ENCODE measurements around the gene OTOP3. TPM values are rescaled to one million over a fixed set of nuclear protein-coding genes. Genes with fewer than 3 reads are reported as not detected.

Gene OTOP3
- total RNA-seq, 1 donor from 2014 or later, result not detected

DNA sequence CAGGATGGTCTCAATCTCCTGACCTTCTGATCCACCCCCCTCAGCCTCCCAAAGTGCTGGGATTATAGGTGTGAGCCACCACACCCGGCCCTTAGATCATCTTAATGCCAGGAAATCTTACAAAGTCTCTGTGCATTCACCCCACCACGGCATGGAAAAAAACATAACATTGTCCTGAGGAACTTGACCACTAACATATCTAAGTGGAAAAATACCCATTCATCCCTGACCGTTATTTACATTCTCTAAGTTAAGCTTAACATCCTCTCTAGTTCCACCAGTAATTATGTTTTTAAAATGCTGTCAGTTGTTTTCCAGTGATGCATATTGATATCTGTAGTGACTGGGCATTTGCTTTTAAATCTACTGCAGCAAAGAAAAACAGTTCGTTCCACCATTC is 40.2 kb downstream of the OTOP3 start:
- no peaks in the 10 kb centered on the region for H3K36me3 ChIP-seq

DNA sequence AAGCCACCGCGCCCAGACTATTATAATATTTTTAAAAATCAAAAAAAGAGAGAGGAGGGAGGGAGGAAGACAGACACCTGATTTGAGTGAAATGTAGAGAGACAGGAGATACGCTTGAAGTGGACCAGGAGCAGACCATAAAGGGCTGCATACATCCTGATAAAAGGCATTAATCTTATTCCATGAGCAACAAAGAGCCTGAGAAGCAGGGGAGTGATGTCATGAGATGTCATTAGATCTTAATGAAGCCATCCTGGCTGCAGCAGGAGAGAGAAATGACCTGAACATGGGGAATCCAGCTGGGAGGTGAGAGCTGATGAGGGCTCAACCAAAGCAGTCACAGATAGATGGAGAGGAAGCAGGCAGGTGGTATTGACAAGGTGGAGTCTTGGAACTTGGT is 42.1 kb downstream of the OTOP3 start:
- H3K27me3 ChIP-seq, result no peaks in the 10 kb centered on the region
- no peak overlapping the region for H3K4me3 ChIP-seq
- intact Hi-C loops (cut with DNase I), result no loop called here
- no peak overlapping the region for H3K27ac ChIP-seq
- H3K9me3 ChIP-seq, result no peaks in the 10 kb centered on the region
- no peaks in the 10 kb centered on the region for H3K36me3 ChIP-seq
- DNase-seq (ENCODE audit: low spot score in 2 of 2), result no peak
- peaks cover 6 to 14% of the 10 kb centered on the region in 2 donors for H3K4me1 ChIP-seq
- TF ChIP-seq, protein P1, sequence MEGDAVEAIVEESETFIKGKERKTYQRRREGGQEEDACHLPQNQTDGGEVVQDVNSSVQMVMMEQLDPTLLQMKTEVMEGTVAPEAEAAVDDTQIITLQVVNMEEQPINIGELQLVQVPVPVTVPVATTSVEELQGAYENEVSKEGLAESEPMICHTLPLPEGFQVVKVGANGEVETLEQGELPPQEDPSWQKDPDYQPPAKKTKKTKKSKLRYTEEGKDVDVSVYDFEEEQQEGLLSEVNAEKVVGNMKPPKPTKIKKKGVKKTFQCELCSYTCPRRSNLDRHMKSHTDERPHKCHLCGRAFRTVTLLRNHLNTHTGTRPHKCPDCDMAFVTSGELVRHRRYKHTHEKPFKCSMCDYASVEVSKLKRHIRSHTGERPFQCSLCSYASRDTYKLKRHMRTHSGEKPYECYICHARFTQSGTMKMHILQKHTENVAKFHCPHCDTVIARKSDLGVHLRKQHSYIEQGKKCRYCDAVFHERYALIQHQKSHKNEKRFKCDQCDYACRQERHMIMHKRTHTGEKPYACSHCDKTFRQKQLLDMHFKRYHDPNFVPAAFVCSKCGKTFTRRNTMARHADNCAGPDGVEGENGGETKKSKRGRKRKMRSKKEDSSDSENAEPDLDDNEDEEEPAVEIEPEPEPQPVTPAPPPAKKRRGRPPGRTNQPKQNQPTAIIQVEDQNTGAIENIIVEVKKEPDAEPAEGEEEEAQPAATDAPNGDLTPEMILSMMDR (IDR thresholded peaks at IDR 0.05), result no peak

More for the DNA sequence above, 40.2 kb downstream of the OTOP3 start:
- intact Hi-C loops (cut with DNase I), result no loop called here
- TF ChIP-seq, protein P1 (IDR thresholded peaks at IDR 0.05), result no peak
- no peaks in the 10 kb centered on the region for H3K9me3 ChIP-seq
- H3K27ac ChIP-seq, result no peak overlapping the region
- H3K4me3 ChIP-seq, result no peak overlapping the region
- no peaks in the 10 kb centered on the region for H3K27me3 ChIP-seq
- DNase-seq (ENCODE audit: low spot score in 2 of 2), result no peak
- peaks cover 4 to 10% of the 10 kb centered on the region in 2 donors for H3K4me1 ChIP-seq

DNA sequence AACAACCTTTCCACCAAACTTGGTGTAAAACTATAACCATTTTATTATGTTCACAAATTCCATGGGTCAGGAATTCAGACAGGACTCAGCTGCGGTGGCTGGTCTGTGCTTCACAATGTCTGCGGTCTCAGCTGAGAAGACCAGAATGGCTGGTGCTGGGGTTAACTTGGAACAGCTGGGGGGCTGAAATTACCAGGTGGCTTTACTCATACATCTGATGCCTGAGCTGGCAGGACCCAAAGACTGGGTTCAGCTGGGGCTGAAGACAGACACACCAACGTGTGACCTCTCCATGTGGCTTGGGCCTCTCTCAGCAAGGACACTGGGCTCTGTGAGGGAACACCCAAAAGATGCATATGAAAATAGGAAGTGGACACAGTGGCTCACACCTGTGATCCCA is 42.5 kb downstream of the OTOP3 start:
- H3K27ac ChIP-seq, result no peak overlapping the region
- no peaks in the 10 kb centered on the region for H3K27me3 ChIP-seq
- TF ChIP-seq, protein P1 (IDR thresholded peaks at IDR 0.05), result no peak
- no peaks in the 10 kb centered on the region for H3K9me3 ChIP-seq
- intact Hi-C loops (cut with DNase I), result no loop called here
- peaks cover 6 to 14% of the 10 kb centered on the region in 2 donors for H3K4me1 ChIP-seq
- H3K36me3 ChIP-seq, result no peaks in the 10 kb centered on the region
- H3K4me3 ChIP-seq, result no peak overlapping the region
- no peak for DNase-seq (ENCODE audit: low spot score in 2 of 2)

DNA sequence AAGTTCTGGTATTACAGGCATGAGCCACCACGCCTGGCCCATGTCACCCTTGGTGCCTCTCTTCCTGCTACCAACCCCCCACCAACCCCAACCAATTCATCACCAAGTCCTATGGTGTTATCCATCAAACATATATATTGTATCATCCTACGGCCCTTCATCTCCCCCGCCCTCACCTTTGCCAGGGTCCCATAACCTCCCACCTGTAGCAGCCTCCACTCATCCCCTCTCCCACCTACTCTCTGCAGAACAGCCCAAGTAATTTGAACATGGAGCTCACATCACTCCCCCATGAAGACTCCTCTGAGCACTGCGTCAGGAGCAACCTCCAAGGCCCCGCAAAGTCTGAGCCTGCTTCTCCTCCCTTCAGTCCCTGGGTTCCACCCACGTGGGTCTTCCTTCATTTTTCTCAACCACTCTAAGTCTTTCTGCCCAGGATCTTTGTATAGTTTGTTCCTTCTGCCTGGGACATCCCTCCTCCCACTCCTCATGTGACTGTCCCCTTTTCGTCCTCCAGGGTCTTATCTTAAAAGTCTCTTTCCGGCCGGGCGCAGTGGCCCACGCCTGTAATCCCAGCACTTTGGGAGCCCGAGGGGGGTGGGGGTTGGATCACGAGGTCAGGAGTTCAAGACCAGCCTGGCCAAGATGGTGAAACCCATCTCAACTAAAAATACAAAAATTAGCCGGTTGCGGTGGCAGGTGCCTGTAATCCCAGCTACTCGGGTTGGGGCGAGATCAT is 43.9 kb downstream of the OTOP3 start:
- Histone ChIP-seq H3K9me3 (no peaks in the 10 kb centered on the region), H3K4me1 (peaks cover 6 to 14% of the 10 kb centered on the region in 2 donors), H3K27me3 (no peaks in the 10 kb centered on the region), H3K4me3 (no peak overlapping the region), H3K36me3 (no peaks in the 10 kb centered on the region), H3K27ac (no peak overlapping the region)
- intact Hi-C loops (cut with DNase I), result loop anchor here (10.0 kb wide), 1 partner anchor 535 kb away; no protein-coding TSS in a partner anchor
- DNase-seq (ENCODE audit: low spot score in 2 of 2), result no peak
- TF ChIP-seq, protein P1 (IDR thresholded peaks at IDR 0.05), result no peak

DNA sequence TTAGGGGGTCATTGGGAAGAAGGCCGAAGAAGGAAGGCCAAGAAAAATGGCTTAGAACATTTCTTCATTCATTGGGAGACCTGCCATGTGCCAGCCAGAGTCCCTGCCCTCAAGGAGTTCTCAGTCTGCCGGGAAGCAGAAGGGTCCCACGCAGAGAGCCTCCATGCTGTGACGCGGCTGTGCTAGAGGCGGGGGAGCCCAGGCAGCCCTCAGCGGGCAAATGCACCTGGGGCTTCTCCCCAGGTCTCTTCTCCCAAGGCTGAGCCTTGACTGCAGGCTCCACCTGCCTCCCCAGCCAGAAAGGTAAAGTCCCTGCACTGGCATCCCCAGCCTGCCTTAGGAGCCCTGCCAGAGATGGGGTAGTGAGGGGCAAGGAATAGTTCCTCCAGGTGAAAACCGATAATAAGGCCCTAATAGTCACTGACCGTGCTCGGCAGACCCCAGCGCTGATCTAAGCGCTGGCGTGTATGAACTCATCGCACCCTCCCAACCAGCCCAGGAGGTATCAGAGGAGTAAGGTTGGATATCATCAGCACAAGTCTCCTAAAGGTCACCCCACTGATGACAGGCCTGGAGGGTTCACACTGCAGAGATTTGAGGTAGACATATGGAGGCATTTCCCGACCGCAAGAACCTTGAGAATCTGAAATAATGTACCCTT is 45.8 kb downstream of the OTOP3 start:
- Histone ChIP-seq H3K4me3 (peak overlapping the region; percentile 67 to 68), H3K27ac (peak overlapping the region; percentile 91 to 95), H3K27me3 (no peaks in the 10 kb centered on the region), H3K36me3 (no peaks in the 10 kb centered on the region), H3K4me1 (peaks cover 6 to 14% of the 10 kb centered on the region in 2 donors), H3K9me3 (no peaks in the 10 kb centered on the region)
- intact Hi-C loops (cut with DNase I), result loop anchor here (10.0 kb wide), 1 partner anchor 537 kb away; no protein-coding TSS in a partner anchor
- TF ChIP-seq, protein P1 (IDR thresholded peaks at IDR 0.05), result no peak
- DNase-seq (ENCODE audit: low spot score in 2 of 2), result no peak
